GM19438 (cell line): Measurements from ENCODE around the gene DHRS7.

Source experiments
- ATAC-seq: cut with Tn5 transposase; IDR thresholded peaks from one replicate; pipeline ENCODE4 v1.9.1; 2021; ENCODE audit warnings: low read depth; ENCODE audit not compliant: unreplicated experiment

The DHRS7 gene

DNA sequence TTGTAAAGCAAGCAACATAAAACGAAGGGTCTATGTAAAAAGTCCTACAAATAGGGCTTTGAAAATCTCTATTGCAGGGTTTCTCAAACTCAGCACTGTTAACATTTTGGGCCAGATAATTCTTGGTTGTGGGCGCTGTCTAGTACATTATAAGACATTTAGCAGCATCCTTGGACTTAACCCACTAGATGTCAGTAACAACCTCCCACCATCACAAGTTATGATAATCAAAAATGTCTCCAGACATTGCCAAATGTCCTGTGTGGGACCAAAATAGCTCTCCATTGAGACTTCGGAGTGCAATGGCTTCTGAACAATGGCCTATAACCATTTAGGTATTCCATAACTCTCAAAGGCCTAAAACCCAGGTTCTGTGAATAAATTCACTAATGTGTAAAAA is 22.9 kb upstream of the DHRS7 start:
- ATAC-seq, result no peak

GRCh38 chr14:60184905-60185555 is 19.8 kb upstream of the DHRS7 start:
- no peak for ATAC-seq

- ATAC-seq, result no peak
Observed at GRCh38 chr14:60184146-60184904, 19.1 kb upstream of the DHRS7 start.

DNA sequence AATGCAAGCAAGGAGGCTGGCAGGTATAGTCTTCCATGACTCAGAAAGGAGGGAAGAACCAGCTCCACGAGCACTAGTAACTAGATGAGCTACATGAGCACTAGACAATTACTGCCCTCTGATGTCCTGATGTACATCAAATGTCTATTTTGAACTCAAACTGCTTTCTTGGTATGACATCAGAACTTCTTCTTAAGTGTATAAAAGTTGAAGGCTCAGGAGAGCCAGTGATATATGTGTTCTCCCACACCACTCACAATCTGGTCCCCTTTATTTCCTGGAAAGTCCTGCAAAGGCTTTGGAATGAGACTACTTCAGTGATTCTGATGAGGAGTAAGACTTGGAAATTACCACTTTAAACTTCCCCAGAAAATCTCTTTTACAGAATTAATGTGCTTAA is 18.5 kb upstream of the DHRS7 start:
- ATAC-seq, result no peak

DNA sequence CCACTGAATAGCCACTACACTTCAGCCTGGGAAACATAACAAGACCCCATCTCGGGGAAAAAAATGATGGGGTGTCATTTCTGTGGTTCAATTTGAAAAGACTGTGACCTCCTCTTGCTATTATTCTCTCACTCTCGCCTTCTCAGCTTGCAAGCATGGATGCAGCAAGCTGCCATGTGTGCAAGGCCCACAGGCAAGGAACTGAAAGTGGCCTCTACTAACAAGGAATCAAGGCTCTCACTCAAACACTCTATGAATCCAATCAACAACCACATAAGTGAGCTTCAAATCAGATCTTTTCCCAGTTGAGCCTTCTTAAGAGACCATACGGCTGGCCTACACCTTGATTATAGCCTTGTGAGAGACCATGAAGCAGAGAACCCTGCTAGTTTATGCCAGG is 17.9 kb upstream of the DHRS7 start:
- ATAC-seq, result no peak

- ATAC-seq, result no peak
Observed at GRCh38 chr14:60179431-60179869, 14.3 kb upstream of the DHRS7 start.

GRCh38 chr14:60178820-60179219 is 13.6 kb upstream of the DHRS7 start:
- no peak for ATAC-seq

DNA sequence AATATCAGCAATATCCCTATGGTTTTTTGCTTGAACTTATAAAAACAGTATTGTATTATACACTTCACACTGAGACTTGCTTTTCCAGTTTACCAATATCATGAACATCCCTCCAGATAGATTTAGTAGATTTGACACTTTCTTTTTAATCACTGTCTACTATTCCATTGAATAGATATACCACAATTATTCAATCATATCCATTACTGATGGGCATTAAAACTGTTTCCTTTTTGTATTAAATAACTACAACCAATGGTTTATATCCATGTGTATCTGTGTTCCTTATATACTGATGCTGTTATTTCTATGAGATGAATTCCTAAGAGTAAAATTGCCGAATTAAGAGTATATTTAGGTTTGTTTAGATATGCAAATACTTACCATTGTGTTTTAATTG is 13.0 kb upstream of the DHRS7 start:
- ATAC-seq, result no peak

DNA sequence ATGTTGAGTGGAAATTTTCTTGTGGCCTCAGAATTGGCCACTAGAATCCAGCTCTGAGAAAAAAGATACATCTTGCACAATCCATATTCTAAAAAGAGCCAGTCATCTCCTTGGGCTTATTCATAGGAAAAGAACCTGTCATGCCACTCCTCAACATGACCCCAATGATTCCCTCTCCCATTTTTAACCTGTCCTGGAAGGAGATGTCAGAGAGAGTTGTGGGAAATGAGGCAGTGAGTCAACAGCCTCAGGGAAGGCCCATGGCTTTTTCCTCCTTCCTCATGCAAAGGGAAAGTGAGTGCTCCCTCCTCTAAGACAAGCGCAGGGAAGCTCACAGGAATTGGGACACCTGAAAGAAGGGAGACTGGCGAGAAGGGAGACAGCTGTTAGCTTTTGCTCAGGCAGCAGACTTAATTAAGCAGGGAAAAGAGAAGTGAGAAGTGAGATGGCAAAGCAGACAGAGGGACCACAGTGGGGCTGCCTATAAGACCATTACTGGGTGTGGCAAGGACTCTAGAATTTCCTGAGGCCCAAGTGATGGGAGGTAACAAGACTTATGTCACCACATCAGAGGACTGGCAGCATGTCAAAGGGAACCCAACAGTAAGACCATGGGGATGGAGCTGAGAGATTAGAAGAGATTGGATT is 10.2 kb upstream of the DHRS7 start:
- ATAC-seq, result no peak

DNA sequence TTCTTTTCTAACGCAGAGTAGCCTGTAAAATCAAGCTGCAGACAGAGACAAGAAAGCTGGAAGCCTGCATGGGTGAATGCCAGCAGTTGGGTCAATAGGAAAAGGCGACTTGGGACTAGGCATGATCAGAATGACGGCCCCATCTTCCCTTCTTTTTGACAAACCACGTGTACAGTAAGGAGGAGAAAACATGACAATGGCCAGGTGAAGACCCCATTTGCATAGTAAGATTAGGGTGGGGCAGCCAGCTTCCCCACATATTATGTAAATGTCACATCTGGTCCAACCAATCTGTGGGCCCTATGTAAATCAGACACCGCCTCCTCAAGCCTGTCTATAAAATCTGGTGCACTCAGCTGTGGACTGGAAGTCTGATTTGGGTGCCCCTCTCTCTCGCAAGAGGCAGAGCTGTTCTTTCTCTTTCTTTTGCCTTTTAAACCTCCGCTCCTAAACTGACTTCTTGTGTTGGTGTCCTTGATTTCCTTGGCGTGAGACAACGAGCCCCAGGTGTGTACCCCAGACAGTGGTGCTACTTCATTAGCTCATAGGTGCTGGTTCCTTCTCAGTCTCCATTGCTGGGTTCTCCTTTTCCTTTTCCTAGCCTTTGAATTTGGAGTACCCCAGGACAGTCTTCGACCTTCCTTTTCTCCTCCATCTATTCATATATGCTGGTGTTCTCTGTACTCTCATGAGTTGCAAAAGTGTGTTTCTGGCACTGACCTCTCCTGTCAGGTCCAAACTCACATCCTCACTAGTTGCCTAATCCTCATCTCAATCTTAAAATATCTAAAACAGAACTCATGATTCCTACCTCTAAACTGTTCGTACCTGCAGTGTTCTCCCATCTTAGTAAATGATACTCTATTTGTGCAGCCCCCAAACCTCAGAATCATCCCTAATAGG is 9.4 kb upstream of the DHRS7 start:
- no peak for ATAC-seq

- ATAC-seq, result no peak
Observed at GRCh38 chr14:60171690-60172089, 6.5 kb upstream of the DHRS7 start.

DNA sequence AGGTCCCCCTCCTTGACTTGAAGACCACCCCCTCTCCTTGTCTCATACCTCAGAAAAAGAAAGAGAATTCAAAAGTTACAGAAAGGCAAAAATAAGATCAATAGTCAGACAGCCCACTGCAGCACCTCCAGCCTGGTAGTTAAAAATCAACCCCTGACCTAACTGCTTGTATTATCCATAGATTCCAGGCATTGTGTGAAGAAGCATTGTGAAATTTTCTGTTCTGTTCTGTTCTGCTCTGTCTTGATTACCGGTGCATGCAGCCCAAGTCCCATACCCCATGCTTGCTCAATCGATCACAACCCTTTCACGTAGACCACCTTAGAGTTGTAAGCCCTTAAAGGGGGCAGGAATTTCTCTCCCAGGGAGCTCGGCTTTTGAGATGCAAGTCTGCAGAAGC is 5.8 kb upstream of the DHRS7 start:
- no peak for ATAC-seq

DNA sequence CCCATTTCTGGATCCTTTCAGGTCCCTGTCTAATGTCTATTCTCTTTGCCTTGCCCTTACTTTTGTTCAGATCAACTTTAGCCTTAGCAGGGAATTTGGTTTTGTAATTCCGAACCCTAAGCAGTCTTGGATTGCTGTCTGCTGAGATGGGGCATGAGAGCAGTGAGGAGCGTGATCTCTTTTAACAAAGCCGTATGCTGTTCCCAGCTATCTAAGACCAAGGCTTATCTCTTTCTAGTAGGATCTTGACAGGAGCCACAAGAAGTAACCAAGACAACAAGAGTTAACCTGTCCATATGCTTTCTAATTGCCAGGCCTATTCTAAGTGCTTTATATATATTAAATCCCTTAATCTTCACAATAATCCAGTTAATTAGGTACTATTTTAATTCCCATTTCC is 4.5 kb upstream of the DHRS7 start:
- no peak for ATAC-seq

GRCh38 chr14:60166142-60166541 is 944 bp upstream of the DHRS7 start:
- ATAC-seq, result no peak

GRCh38 chr14:60165547-60165876 is 314 bp upstream of the DHRS7 start:
- no peak for ATAC-seq

- peak; percentile 3 for ATAC-seq
Observed at GRCh38 chr14:60164404-60164711, 840 bp downstream of the DHRS7 start.

DNA sequence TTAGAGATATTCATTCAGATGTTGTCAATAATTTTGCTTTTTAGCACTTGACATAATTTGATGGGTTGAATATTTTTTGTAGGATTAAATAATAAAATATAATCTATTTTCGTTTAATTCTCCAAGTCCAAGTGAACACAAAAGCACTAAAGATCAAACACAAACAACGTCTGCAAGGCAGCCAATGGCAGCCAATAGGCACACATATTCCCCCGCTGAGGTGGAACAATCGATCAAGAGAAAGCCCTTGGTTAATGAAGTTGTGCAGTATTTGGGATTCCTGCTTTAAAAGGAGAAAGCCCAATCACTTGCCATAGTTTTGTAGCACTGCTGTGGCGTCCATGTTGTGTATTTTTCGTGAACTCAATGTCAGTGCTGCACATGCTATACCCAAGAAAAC is 1.5 kb downstream of the DHRS7 start:
- ATAC-seq, result no peak

GRCh38 chr14:60161196-60162107 is 3.7 kb downstream of the DHRS7 start:
- ATAC-seq, result no peak

DNA sequence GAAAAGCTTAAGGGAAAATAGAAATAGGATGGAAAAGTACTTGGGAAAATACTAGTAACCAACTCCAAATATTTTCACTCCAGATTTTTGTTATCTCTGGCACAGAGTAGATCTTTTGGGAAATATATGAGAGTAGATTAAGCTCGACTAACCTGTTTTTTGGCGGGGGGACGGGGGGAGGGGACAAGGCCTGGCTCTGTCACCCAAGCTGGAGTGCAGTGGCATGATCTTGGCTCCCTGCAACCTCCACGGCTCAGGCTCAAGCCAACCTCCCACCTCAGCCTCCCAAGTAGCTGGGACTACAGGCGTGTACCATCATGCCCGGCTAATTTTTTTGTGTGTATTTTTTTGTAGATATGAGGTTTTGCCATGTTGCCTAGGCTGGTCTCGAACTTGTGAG is 4.8 kb downstream of the DHRS7 start:
- ATAC-seq, result no peak

GRCh38 chr14:60154671-60155070 is 10.5 kb downstream of the DHRS7 start:
- ATAC-seq, result no peak
